NCI-H345 treated with DMSO at 0.1 percent for 48 hours (cell line): ENCODE measurements around the gene KLHL20.
"Not testable (repeated sequence)": the region's sequence is repeated elsewhere in the genome, so short reads cannot be mapped to it uniquely, and the experiment has no call there.

Experiments used
- DNase-seq: peaks from one replicate; lab custom pipeline; 2025; ENCODE audit not compliant: unreplicated experiment; lab: John Stamatoyannopoulos, UW

The KLHL20 gene, protein sequence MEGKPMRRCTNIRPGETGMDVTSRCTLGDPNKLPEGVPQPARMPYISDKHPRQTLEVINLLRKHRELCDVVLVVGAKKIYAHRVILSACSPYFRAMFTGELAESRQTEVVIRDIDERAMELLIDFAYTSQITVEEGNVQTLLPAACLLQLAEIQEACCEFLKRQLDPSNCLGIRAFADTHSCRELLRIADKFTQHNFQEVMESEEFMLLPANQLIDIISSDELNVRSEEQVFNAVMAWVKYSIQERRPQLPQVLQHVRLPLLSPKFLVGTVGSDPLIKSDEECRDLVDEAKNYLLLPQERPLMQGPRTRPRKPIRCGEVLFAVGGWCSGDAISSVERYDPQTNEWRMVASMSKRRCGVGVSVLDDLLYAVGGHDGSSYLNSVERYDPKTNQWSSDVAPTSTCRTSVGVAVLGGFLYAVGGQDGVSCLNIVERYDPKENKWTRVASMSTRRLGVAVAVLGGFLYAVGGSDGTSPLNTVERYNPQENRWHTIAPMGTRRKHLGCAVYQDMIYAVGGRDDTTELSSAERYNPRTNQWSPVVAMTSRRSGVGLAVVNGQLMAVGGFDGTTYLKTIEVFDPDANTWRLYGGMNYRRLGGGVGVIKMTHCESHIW

DNA sequence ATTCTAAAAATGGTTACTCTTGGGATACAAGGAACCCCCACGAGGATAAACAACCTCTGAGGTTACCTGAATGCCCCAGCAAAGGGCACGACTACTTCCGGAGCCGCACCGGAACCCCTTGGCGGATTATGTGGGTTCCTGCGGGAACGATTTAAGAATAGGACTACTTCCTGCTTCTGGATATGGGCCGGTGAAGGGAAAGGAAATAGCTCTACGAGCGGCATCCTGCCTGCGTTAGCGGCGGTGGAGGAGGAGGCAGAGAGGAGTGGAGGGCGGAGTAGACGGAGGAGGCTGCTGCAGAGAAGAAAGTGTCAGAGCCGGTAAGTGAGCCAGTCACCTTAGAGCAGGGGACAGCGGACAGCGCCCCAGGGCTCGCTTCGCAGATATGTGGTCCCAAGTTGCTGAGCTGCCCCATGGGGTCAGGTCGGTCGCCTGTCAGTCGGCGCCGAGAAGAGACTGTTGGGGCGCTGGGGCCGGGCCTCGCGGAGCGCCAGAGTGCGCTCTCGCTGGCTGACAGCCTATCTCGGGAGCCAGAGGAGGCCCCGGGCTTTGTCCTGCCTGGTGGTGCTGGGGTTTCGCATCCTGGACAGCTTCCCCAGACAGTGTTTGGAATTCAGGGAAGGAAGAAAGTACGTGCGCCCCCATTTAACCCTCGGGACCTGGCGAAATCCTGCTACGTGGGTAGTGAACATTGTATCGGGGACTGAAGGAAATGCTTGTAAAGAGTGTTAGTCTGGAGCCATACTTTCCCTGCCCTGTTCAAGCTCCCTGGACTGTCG lies at the start of gene KLHL20:
KLHL20 (plus strand) TSS at position 223 of the 779 bp plus-strand sequence. CDS start 1,063 bp downstream, outside the sequence.
- DNase-seq = peak; percentile 81

DNA sequence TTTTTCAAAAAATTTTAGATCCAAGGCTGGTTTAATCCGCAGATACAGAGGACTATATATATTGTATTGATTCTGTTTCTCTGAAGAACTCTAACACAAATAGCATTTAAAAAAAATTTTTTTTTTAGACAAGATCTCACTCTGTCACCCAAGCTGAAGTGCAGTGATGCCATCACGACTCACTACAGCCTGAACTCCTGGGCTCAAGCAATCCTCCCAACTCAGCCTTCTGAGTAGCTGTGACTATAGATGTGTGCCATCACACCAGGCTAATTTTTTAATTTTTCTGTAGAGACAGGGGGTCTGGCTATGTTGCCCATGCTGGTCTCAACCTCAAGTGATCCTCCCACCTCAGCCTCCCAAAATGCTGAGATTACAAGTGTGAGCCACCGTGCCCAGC lies 48.1 kb upstream of the KLHL20 start:
- no peak for DNase-seq

DNA sequence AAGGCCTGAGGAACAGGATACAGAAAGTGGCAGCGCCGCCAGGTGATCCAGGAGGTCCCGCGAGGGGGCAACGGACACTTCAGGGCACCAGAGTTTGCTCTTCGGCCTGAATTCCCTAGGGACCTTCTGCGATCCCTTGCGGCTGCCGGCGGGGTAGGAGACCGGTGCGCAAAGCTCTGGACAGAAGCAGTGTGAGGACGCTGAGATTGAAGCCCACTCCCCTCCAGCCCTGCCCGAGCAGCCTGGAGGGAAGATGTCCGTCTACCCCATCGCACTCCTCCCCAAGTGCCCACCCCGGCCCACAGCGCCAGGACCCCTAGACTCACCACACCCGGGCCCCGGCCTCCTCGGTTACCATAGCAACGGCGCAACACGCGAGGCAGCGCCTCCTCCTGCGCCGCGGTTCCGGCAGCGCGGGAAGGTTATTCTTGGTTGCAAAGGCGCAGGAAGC lies 45.3 kb upstream of the KLHL20 start, which contains the start of gene ANKRD45:
ANKRD45 (minus strand) TSS at position 361 of the 451 bp plus-strand sequence. CDS start 10,433 bp downstream, outside the sequence.
- peak; percentile 72 for DNase-seq

DNA sequence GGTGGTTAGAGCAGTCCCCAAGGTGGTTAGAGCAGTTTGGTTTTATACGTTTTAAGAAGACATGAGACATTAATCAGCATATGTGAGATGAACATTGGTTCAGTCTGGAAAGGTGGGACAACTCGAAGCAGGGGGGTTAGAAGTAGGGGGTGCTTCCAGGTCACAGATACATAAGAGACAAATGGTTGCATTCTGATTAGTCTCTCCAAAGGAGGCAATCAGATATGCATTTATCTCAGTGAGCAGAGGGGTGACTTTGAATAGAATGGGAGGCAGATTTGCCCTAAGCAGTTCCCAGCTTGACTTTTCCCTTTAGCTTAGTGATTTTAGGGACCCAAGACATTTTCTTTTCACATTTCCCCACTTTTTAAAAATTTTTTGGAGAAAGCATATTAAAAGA lies 40.3 kb upstream of the KLHL20 start:
- not testable (repeated sequence) for DNase-seq

DNA sequence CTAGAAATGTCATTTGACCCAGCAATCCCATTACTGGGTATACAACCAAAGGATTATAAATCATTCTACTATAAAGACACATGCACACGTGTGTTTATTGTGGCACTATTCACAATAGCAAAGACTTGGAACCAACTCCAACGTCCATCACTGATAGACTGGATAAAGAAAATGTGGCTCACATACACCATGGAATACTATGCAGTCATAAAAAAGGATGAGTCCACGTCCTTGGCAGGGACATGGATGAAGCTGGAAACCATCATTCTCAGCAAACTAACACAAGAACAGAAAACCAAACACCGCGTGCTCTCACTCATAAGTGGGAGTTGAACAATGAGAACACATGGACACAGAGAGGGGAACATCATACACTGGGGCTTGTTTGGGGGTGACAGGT lies 34.6 kb upstream of the KLHL20 start:
- DNase-seq = not testable (repeated sequence)

DNA sequence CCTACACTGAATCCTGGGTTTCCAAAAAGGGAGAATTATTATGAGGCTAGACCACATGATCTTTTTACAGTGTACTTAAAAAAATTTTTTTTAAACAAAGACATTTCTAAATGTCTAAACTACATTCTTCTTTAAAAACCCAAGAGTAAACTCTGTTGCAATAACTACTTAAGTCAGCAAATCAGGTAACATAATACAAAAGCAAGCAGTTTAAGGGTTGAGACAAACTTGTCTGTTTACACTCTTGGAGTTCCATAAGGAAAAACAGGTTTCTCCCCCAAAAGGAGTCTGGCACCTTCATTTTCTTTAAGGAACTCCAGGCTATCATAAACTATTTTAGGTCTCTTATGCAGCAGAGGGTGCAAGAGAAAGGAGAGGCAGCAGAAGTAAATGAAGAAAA lies 32.6 kb upstream of the KLHL20 start:
- no peak for DNase-seq

DNA sequence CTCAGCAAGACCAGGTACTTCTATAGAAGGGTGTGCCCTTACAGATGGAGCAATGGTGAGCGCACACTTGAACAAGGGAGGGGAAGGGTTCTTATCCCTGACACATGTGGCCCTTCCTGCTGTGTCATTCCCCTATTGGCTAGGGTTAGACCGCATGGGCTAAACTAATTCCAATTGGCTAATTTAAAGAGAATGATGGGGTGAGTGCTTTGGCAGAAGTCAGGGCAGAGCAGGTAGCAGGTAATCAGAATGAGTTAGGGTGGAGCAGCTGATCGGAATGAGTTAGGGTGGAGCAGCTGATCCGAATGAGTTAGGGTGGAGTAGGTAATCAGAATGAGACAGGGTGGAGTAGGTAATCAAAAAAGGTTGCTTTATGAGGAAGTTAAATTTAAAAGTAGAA lies 30.9 kb upstream of the KLHL20 start:
- DNase-seq = not testable (repeated sequence)

DNA sequence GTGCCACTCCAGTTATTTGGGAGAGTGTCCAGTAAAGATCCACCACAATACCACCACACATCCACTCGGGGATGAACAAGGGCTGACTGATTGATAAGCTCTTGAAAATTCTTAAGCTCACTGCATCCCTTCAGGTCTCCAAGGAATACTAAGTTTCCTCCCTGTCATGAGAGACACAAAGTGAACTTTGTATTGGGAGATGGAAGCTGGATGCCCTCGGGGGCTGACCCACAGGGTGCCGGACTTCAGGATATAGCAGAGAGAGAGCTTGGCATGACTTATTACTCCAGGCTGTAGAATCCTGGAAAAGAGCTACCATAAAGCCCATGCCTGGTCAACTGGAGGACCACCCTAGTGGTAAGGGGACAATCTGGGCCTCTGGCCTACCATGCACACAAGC lies 29.7 kb upstream of the KLHL20 start:
- not testable (repeated sequence) for DNase-seq

DNA sequence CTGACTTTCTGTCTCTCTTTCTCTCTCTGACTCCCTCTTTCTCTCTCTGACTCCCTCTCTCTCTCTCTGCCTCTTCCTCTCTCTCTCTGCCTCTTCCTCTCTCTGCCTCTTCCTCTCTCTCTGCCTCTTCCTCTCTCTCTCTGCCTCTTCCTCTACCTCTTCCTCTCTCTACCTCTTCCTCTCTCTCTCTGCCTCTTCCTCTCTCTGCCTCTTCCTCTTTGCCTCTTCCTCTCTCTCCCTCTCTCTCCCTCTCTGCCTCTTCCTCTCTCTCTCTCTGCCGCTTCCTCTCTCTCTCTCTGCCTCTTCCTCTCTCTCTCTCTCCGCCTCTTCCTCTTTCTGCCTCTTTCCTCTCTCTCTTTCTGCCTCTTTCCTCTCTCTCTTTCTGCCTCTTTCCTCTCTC lies 26.5 kb upstream of the KLHL20 start:
- DNase-seq = no peak

DNA sequence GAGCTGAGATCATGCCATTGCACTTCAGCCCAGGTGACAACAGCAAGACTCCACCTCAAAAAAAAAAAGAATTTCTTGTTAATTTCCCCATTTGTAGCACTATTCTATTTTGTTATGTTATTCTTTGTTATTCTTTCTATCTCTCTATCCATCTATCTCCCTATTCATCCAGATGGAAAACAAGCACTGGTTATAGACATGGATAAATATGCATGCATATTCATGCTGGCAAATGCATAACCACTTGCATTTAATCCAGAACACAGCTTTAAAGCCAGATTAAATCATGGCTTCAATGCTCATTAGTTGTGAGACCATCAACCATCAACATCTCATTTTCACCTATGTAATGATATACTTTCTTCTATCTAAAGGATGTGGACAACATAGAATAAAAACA lies 21.5 kb upstream of the KLHL20 start:
- no peak for DNase-seq

DNA sequence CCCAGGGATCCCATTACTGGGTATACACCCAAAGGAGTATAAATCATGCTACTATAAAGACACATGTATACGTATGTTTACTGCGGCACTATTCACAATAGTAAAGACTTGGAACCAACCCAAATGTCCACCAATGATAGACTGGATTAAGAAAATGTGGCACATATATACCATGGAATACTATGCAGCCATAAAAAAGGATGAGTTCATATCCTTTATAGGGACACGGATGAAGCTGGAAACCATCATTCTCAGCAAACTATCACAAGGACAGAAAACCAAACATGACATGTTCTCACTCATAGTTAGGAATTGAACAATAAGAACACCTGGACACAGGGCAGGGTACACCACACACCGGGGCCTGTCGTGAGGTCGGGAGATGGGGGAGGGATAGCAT lies 13.5 kb upstream of the KLHL20 start:
- DNase-seq = not testable (repeated sequence)

DNA sequence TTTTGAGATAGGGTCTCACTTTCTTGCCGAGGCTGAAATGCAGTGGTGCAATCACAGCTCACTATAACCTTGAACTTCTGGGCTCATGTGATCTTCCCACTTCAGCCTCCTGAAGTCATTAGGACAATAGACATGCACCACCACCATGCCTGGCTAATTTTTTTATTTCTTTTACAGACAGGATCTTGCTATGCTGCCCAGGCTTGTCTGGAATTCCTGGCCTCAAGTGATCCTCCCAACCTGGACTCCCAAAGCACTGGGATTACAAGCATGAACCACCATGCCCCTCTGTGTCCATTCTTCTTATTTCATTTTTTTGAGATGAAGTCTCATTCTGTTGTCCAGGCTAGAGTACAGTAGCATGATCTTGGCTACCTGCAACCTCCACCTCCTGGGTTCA lies 12.0 kb upstream of the KLHL20 start:
- no peak for DNase-seq

DNA sequence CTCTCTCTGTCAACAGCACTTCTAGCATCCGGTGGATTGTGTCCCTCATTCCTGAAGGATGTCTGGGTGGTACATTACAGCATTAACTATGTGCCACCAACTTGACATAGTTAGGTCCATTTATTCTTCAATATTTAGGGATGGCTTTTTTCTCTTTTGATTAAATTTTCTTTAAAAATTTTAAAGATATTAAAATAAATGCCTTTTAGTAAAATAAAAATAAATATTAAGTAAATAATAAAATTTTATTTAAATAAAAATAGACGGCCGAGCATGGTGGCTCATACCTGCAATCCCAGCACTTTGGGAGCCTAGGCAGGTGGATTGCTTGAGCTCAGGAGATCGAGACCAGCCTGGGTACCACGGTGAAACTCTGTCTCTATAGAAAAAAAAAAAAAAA lies 9.7 kb upstream of the KLHL20 start:
- DNase-seq = no peak

DNA sequence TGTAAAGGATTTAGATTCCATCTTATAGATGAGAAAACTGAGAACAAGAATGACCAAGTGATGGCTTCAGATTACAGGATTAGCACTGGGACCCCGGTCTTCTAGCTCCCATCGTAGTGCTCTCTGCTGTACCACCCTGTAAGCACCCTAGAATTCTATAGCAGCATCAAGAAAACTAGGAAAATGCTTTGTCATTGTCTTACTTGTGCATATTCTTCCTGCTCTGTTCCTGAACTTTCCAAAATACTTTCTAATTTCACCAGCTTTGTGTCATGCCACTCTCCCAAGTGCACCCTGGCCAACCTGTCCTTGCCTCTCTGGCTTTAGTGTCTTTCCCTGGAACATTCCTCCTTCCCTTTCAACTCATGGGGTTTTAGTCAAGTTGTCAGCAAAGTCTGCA lies 6.0 kb upstream of the KLHL20 start:
- no peak for DNase-seq

DNA sequence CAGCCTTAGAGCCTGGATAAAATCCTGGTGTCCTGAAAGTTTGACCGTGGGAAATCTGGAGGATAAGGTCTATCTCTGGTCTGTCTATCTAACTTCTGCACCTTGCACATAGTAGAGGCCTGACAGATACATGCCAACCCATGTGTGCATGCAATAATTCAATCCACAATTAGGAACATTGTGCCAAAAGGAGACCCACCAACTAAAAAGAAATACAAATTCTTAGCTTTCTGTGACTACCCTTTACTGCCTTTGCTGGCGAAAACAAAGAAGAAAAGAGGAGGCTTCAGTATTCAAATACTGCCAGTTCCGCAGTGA lies 381 bp upstream of the KLHL20 start:
- DNase-seq = no peak

DNA sequence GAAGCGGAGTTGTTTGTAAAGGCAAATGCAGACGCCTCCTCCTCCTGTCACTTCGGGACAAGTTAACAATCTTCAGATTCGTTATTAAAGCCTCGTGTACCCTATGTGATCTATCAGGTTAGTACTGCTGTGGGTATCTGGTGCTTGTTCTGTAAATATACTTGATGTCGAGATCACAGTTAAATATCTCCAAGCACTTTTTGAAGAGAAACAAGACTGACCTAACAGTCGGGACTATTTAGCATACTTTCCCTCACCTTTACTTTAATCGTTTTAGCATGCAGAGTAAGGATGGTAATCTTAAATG lies 710 bp downstream of the KLHL20 start:
- DNase-seq = no peak

DNA sequence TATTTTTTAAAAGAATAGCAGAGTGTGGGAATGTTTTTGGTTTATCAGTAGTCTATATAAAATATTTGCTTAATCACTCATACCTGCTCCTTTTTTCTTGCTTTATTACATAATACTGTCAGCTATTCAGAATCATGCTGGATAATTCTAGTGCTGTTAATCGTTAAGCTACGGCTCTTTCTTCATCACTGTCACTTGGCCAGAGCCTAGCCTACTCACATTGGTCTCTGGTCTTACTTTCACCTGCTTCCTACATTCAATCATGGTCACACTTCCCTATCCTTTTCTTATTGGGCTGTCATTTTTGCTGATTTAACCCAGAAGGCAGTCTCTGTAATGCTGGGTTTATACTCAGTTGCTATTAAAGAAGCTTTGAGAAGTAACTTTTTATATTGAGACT lies 2.5 kb downstream of the KLHL20 start:
- DNase-seq = no peak

DNA sequence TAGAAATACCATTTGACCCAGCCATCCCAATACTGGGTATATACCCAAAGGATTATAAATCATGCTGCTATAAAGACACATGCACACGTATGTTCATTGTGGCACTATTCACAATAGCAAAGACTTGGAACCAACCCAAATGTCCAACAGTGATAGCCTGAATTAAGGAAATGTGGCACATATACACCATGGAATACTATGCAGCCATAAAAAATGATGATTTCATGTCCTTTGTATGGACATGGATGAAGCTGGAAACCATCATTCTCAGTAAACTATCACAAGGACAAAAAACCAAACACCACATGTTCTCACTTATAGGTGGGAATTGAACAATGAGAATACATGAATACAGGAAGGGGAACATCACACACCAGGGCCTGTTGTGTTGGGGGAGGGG lies 16.6 kb downstream of the KLHL20 start:
- not testable (repeated sequence) for DNase-seq

DNA sequence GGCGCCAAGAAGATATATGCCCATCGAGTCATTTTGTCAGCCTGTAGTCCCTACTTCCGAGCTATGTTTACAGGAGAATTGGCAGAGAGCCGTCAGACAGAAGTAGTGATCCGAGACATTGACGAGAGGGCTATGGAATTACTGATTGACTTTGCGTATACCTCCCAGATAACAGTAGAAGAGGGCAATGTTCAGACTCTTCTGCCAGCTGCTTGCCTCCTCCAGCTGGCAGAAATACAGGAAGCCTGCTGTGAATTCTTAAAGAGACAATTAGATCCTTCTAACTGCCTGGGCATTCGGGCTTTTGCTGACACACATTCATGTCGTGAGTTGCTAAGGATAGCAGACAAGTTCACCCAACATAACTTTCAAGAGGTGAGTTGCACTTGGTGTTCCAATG lies 19.1 kb downstream of the KLHL20 start:
- DNase-seq = no peak

DNA sequence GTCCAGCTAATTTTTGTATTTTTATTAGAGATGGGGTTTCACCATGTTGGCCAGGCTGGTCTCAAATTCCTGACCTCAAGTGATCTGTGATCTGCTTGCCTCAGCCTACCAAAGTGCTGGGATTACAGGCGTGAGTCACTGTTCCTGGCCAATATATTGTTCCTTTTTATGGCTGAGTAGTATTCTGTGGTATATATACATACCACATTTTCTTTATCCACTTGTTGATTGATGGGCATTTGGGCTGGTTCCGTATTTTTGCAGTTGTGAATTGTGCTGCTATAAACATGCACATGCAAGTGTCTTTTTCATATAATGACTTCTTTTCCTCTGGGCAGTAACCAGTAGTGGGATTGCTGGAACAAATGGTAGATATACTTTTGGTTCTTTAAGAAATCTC lies 21.3 kb downstream of the KLHL20 start:
- not testable (repeated sequence) for DNase-seq

DNA sequence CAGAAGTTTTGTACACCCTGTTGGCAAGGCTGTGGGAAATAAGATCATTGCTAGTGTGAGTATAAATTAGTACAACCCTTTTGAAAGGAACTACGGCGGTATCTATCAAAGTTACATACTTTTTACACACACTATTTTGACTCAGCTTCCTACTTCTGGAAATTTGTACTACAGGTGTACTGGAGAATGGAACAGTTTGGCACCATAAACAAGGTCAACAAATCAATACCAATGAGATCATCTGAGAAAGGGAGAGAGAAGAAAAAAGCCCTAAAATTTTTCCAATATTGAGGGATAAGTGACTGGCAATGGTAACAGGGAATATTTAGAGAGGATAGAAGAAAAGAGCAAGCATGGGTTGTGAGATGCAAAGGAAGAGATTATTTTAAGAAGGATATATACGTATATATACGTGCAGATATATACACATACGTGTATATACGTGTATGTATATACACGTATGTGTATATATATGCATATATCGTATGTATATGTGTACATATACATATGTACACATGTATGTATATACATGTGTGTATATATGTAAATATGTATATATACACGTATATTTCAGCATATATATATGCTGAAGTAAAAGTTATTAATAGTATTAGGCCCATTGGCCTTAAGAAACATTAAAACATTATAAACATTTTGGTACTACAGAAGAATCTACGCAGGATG lies 27.6 kb downstream of the KLHL20 start:
- no peak for DNase-seq
